Measurements from ENCODE around the gene PDIA2.

The PDIA2 gene

DNA sequence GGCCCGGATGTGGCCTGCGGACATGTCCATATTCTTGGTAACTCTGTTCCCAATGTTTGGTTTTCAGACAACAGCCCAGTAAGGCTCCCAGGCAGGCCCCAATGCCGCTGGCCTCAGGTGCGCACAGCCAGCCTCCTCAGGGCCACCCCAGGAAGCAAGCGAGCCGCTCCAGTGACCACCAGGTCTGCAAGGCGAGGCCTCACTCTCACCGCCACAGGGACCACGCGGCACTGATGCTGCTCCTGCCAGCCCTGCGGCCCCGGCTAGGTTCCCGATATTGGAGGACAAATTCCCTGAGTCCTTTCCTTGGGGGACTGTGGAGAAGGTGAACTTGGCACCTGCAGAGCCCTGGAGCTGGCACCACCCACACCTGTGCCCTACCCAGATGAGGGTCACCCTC lies 19.0 kb downstream of the PDIA2 start:
- H3K27ac ChIP-seq, result no peak overlapping the region
- peaks cover 35% of the 10 kb centered on the region for H3K36me3 ChIP-seq
- H3K4me3 ChIP-seq (ENCODE audit: low read depth, low read length), result no peak overlapping the region
- H3K9me3 ChIP-seq (ENCODE audit: severe bottlenecking), result no peaks in the 10 kb centered on the region
- H3K27me3 ChIP-seq (ENCODE audit: insufficient read depth, low read depth, severe bottlenecking), result no peaks in the 10 kb centered on the region
- TF ChIP-seq, protein P1, sequence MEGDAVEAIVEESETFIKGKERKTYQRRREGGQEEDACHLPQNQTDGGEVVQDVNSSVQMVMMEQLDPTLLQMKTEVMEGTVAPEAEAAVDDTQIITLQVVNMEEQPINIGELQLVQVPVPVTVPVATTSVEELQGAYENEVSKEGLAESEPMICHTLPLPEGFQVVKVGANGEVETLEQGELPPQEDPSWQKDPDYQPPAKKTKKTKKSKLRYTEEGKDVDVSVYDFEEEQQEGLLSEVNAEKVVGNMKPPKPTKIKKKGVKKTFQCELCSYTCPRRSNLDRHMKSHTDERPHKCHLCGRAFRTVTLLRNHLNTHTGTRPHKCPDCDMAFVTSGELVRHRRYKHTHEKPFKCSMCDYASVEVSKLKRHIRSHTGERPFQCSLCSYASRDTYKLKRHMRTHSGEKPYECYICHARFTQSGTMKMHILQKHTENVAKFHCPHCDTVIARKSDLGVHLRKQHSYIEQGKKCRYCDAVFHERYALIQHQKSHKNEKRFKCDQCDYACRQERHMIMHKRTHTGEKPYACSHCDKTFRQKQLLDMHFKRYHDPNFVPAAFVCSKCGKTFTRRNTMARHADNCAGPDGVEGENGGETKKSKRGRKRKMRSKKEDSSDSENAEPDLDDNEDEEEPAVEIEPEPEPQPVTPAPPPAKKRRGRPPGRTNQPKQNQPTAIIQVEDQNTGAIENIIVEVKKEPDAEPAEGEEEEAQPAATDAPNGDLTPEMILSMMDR (IDR thresholded peaks at IDR 0.05; ENCODE audit: low read depth, low read length), result no peak
- DNase-seq, result no peak

DNA sequence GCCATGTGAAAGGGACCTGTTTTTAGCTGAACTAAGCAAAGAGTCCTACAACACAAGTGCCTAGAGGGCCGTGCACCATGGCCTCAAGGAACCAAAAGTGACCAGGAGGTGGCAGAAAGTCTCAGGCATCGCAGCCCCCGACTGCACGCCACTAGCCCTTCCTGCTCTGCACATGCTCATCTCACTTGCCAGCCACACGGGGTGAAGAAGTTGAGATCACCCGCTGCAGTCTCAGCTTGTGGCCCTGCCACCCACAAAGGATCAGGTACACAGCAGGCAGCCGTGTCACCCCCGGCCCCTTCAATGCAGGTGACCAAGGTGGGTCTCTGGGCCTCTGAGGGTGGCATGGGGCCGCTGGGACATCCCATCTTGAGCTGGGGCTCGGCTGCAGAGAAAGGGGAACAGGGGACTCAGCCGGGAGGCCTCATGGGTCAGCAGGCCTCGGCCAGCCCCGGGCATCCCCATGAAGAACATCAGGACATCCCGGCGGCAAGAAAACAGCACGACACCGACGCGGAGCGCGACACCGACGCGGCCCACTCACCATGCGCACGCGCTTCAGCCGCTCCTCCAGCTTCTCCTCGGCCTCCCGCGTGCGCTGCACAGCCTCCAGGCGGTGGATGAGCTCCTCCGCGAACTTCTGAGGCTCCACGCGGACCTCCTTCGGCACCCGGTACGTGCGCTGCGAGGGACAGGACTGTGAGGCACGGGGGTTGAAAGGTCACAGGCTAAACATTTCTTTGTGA lies 21.0 kb downstream of the PDIA2 start:
- no peak for DNase-seq
- Histone ChIP-seq H3K27me3 (ENCODE audit: insufficient read depth, low read depth, severe bottlenecking) (no peaks in the 10 kb centered on the region), H3K27ac (no peak overlapping the region), H3K36me3 (peaks cover 40% of the 10 kb centered on the region), H3K4me3 (ENCODE audit: low read depth, low read length) (no peak overlapping the region), H3K9me3 (ENCODE audit: severe bottlenecking) (no peaks in the 10 kb centered on the region)
- TF ChIP-seq, protein P1 (IDR thresholded peaks at IDR 0.05; ENCODE audit: low read depth, low read length), result peak; percentile 32; the same call in 1 of the 2 replicates

DNA sequence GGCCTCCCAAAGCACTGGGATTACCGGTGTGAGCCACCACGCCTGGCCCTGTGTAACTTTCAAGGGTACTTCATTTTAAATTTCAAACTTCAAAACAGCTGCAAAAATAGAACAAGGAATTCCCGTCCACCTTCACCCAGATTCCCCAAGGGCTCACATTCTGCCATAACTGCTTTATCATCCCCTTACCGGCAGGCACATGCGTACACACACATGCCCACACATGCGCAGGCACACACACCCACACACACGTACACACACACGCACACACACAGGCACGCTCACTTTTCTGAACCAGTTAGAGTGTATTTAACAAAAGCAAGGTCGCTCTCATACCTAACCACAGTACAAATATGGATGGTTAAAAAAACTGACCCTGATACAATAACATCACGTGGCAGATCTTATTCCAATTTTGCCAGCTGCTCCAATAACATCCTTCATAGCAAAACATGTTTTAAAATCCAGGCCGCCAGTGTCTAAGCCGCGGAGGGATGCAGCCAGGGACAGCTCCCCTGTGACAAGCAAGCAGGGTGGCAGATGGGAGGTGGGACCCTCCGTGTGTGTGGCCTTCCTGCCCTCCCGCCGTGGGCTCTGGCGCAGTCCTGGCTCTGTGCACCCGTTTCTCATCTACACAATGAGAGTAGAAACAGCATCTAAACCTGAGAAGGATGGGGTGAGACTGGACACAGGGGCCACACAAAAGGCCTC lies 23.1 kb downstream of the PDIA2 start:
- Histone ChIP-seq H3K4me3 (ENCODE audit: low read depth, low read length) (no peak overlapping the region), H3K9me3 (ENCODE audit: severe bottlenecking) (no peaks in the 10 kb centered on the region), H3K27me3 (ENCODE audit: insufficient read depth, low read depth, severe bottlenecking) (no peaks in the 10 kb centered on the region), H3K27ac (no peak overlapping the region), H3K36me3 (peaks cover 41% of the 10 kb centered on the region)
- TF ChIP-seq, protein P1 (IDR thresholded peaks at IDR 0.05; ENCODE audit: low read depth, low read length), result no peak
- no peak for DNase-seq

DNA sequence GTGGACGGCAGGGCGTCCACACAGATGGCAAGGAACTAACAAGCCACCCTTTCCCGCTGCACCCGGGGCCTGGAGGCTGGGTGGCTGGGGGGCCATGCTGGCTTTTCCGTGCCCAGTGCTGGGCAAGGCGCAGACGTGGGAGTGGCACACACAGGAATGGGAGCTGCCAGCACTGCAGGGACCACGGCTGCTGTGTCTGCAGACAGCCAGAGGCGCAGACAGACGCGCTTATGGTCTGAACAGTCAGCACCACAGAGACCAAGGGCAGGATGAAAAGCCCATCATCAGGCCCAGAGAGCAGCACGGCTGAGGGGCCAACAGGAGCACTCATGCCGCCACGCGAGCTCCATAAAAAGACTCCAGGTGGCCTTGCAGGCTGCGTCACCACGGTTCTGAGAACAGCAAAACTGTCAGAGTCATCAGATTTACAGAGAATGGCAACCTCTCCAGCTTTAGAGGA lies 24.0 kb downstream of the PDIA2 start:
- Histone ChIP-seq H3K9me3 (ENCODE audit: severe bottlenecking) (no peaks in the 10 kb centered on the region), H3K36me3 (peaks cover 47% of the 10 kb centered on the region), H3K27me3 (ENCODE audit: insufficient read depth, low read depth, severe bottlenecking) (no peaks in the 10 kb centered on the region), H3K4me3 (ENCODE audit: low read depth, low read length) (no peak overlapping the region), H3K27ac (no peak overlapping the region)
- TF ChIP-seq, protein P1 (IDR thresholded peaks at IDR 0.05; ENCODE audit: low read depth, low read length), result no peak
- no peak for DNase-seq

DNA sequence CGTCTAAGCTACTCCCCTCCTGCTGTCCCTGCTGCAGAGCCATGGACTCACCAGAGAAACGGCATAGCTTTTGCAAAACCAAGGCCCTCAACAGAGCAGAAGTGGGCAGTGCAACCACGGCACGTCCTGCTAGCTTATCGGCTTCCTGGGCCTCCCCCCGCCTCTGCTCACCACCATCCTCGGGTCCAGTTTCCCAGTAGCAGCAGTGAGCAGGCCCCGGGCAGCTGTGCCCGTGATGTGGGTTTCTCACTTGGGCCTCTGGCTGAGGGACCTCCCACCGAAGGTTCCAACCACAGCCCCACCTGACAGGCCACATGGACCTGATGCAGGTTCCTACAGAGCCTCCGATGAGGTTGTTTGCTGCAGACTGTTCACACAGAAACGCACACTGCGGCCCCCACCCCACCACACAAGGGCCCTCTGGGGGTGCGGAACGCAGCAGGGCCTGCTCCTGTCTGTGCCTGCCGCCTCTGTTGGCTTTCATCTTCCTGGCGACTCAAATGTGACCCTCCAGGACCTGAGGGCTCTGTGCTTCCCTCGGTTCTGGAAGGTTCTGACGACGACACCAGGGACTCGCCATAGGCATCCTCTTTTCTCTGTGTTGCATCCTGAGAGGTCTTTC lies 24.8 kb downstream of the PDIA2 start:
- peaks cover 52% of the 10 kb centered on the region for H3K36me3 ChIP-seq
- DNase-seq, result no peak
- no peak overlapping the region for H3K27ac ChIP-seq

More for the DNA sequence above, 24.8 kb downstream of the PDIA2 start:
- Histone ChIP-seq H3K4me3 (ENCODE audit: low read depth, low read length) (no peak overlapping the region), H3K27me3 (ENCODE audit: insufficient read depth, low read depth, severe bottlenecking) (no peaks in the 10 kb centered on the region), H3K9me3 (ENCODE audit: severe bottlenecking) (no peaks in the 10 kb centered on the region)
- TF ChIP-seq, protein P1 (IDR thresholded peaks at IDR 0.05; ENCODE audit: low read depth, low read length), result no peak

All from WERI-Rb-1 (cell line).